Measurements from ENCODE around the gene ANKRD42. TPM values are rescaled to one million over a fixed set of nuclear protein-coding genes. Genes with fewer than 3 reads are reported as not detected.

Gene ANKRD42
- total RNA-seq, 6 experiments from 2014 or later, result 3.2 to 5.9 (median 3.6) TPM

- DNase-seq (no peak), ATAC-seq (no peak)
- Histone ChIP-seq H3K27ac (no peak overlapping the region), H3K4me1 (peaks cover 0 to 17% (median 3%) of the 10 kb centered on the region in 4 donors), H3K4me3 (no peak overlapping the region), H3K36me3 (no peaks in the 10 kb centered on the region), H3K9me3 (no peaks in the 10 kb centered on the region), H3K27me3 (no peaks in the 10 kb centered on the region)
- WGBS (ENCODE audit: insufficient coverage, low coverage, low lambda C conversion rate, missing lambda C conversion rate), result 93% methylated on average over 2 of the region's 2 CpGs
- intact Hi-C loops (cut with DNase I), result no loop called here
- TF ChIP-seq CTCF (IDR thresholded peaks at IDR 0.05) (no peak), POLR2A (IDR thresholded peaks at IDR 0.05) (no peak)
Observed at GRCh38 chr11:83252266-83252665, 58.8 kb downstream of the ANKRD42 start.

DNA sequence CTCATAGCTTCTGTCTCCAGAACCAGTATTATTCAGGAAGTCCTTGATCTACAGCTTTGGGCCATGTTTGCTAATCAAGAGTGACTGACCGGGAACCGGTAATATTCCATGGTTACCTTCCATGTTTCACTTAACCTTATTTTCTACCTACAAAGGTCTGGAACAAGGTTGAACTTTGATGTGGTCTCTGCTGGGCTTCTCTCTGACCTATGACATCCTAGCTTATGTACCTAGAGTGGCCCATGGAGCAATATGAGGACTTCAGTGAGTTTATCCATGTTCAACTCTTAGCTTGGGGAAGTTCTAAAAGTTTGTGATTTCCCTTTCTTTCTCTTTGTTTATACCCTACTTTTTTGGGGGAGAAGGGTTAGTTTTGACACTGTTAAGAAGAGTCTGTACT lies 59.4 kb downstream of the ANKRD42 start:
- no peak for TF ChIP-seq CTCF (IDR thresholded peaks at IDR 0.05)
- TF ChIP-seq POLR2A (IDR thresholded peaks at IDR 0.05), result no peak
- Histone ChIP-seq H3K4me3 (no peak overlapping the region), H3K9me3 (no peaks in the 10 kb centered on the region), H3K4me1 (peaks cover 0 to 24% (median 4%) of the 10 kb centered on the region in 4 donors), H3K36me3 (no peaks in the 10 kb centered on the region), H3K27ac (peak overlapping the region in 1 of 3 donors; percentile 38), H3K27me3 (no peaks in the 10 kb centered on the region)
- intact Hi-C loops (cut with DNase I), result no loop called here
- ATAC-seq (peak; percentile 64 to 73 (median 66)), DNase-seq (no peak)
- WGBS (ENCODE audit: insufficient coverage, low coverage, low lambda C conversion rate, missing lambda C conversion rate), result 38% methylated on average over 2 of the region's 2 CpGs

DNA sequence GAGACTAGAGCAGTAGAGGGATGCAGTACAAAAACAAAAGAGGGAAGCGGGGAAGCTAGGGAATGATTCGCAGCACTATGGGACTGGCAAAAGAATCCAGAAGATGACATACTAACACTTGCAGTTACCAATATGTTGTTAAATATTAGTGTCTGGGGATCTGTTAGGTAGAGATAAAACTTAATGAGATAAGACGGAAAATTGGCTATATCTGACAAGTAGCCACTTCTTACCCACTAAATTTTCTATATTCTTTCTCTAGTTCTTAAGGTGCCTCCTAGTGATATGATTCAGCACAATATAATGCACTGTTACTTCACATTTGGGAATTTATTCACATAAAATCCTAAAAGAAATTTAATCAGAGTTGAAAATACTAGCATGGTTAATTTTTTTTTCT lies 61.9 kb downstream of the ANKRD42 start:
- intact Hi-C loops (cut with DNase I), result no loop called here
- 95% methylated on average over 3 of the region's 3 CpGs for WGBS (ENCODE audit: insufficient coverage, low coverage, low lambda C conversion rate, missing lambda C conversion rate)
- TF ChIP-seq CTCF (IDR thresholded peaks at IDR 0.05) (no peak), POLR2A (IDR thresholded peaks at IDR 0.05) (no peak)
- DNase-seq (no peak), ATAC-seq (no peak)
- Histone ChIP-seq H3K4me3 (no peak overlapping the region), H3K9me3 (no peaks in the 10 kb centered on the region), H3K36me3 (peaks cover 0 to 12% (median 2%) of the 10 kb centered on the region in 4 donors), H3K27ac (no peak overlapping the region), H3K27me3 (no peaks in the 10 kb centered on the region), H3K4me1 (peaks cover 0 to 25% (median 4%) of the 10 kb centered on the region in 4 donors)

GRCh38 chr11:83256602-83257340 lies 63.3 kb downstream of the ANKRD42 start:
- TF ChIP-seq CTCF (IDR thresholded peaks at IDR 0.05), result no peak
- no peak for TF ChIP-seq POLR2A (IDR thresholded peaks at IDR 0.05)
- H3K4me3 ChIP-seq, result no peak overlapping the region
- H3K27ac ChIP-seq, result peak overlapping the region in 2 of 3 donors; percentile 46 to 77
- no peak for DNase-seq
- no peaks in the 10 kb centered on the region for H3K9me3 ChIP-seq
- peaks cover 0 to 25% (median 4%) of the 10 kb centered on the region in 4 donors for H3K4me1 ChIP-seq
- intact Hi-C loops (cut with DNase I), result no loop called here
- ATAC-seq, result peak; percentile 80 to 87 (median 84)
- WGBS (ENCODE audit: insufficient coverage, low coverage, low lambda C conversion rate, missing lambda C conversion rate), result 52% methylated on average over 3 of the region's 3 CpGs
- peaks cover 0 to 24% (median 2%) of the 10 kb centered on the region in 4 donors for H3K36me3 ChIP-seq
- no peaks in the 10 kb centered on the region for H3K27me3 ChIP-seq

Measured in right lobe of liver (tissue), 6 donors.